ENCODE data around the gene ARHGAP19.
"Not testable (repeated sequence)": the region's sequence is repeated elsewhere in the genome, so short reads cannot be mapped to it uniquely, and the experiment has no call there.

Gene ARHGAP19

GRCh38 chr10:97279121-97279815 is 13.2 kb downstream of the ARHGAP19 start:
- DNase-seq (ENCODE audit: low spot score): no peak

GRCh38 chr10:97278491-97278989 is 13.9 kb downstream of the ARHGAP19 start:
- DNase-seq (ENCODE audit: low spot score): peak; percentile 63

DNA sequence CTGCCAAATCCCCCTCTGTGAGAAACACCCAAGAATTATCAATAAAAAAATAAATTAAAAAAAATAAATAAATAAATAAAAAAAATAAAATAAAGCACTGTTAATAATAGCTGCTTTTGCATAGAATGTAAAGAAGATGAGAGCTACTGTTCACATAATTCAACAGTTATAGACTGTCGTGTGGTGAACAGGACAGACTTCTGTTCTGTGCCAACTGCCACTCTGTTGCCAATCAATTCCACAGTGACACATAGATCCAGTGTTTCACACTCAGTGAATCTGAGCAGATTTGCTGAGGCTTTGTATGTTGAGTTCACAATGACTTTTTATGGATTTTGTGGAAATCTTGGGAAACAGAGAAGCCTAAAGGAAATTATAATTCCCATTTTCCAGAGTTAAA is 14.9 kb downstream of the ARHGAP19 start:
- no peak for DNase-seq (ENCODE audit: low spot score)

- DNase-seq (ENCODE audit: low spot score): no peak
These were observed 17.6 kb downstream of the ARHGAP19 start for GRCh38 chr10:97274828-97275227.

GRCh38 chr10:97273700-97274099 is 18.7 kb downstream of the ARHGAP19 start:
- DNase-seq (ENCODE audit: low spot score): no peak

DNA sequence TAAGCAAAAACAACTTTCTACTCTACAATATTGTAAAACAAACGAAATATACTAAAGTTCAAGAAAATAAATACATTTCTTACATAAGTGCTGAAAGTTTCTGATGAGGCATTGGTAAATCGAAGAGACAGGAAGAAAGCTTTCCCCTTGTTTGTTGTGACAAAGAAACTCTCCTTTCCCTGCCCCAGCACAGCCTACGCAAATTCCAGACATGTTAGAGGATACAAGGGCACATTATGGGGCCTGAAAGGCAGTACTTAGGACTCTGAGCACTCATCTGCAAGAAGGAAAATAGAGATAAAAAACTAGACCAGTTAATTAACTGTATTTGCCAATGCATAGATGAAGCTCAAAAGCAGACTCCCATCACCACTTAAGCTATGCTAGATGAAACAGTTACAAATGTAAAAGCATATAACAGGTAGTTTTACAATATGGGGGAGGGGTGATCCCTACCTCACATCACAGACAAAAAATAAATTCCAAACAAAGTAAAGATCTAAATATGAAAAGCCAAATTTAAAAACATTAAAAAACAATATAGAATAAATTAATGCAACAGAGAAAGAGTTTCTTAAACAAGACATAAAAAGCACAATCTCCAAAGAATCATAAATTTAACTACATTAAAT is 21.8 kb downstream of the ARHGAP19 start:
- DNase-seq (ENCODE audit: low spot score): no peak

- DNase-seq (ENCODE audit: low spot score): no peak
These were observed 24.8 kb downstream of the ARHGAP19 start for GRCh38 chr10:97267671-97268070.

GRCh38 chr10:97265095-97265494 is 27.3 kb downstream of the ARHGAP19 start:
- not testable (repeated sequence) for DNase-seq (ENCODE audit: low spot score)

- no peak for DNase-seq (ENCODE audit: low spot score)
These were observed 28.5 kb downstream of the ARHGAP19 start for GRCh38 chr10:97263971-97264370.

- DNase-seq (ENCODE audit: low spot score): no peak
These were observed 30.8 kb downstream of the ARHGAP19 start for GRCh38 chr10:97261656-97262055.

DNA sequence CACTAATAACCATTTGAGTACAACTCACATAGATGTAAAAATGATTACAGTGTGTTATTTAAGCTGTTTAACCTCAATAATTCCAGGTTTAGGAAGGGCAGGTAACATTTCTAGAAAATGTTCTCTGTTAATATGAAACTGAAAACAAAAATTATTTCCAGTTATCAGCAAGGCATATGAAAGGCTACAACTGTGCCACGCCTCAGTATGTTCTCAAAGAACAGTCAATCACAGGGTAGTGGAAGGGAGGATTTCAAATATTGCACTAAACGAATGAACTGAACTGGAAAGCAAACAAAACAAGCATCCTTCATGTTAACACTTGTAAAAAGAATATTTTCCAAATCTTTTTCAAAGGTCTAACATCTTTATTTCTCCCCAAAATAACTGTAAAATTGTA is 31.3 kb downstream of the ARHGAP19 start:
- no peak for DNase-seq (ENCODE audit: low spot score)

- no peak for DNase-seq (ENCODE audit: low spot score)
These were observed 33.3 kb downstream of the ARHGAP19 start for GRCh38 chr10:97259119-97259518.

DNA sequence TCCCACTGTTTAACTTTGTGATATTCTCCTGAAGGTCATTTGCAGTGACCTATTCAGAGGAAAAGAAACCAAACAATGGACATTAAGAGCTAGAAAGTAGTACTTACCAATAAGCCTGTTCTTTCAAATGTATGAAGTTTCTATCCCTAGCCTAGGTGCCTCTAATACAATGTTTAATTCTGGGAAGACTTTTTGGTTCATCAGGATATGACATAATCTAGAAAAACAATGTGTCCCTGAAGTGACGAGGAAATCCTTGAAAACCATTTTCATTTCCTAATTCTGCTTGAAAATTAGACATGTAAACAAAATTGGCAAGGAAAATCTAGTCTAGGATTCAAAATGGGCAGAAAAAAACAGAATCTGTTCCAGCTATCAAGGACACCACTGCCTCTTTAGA is 36.1 kb downstream of the ARHGAP19 start:
- no peak for DNase-seq (ENCODE audit: low spot score)

GRCh38 chr10:97255512-97256293 is 36.7 kb downstream of the ARHGAP19 start:
- no peak for DNase-seq (ENCODE audit: low spot score)

- no peak for DNase-seq (ENCODE audit: low spot score)
These were observed 37.7 kb downstream of the ARHGAP19 start for GRCh38 chr10:97254694-97255093.

- no peak for DNase-seq (ENCODE audit: low spot score)
These were observed 41.5 kb downstream of the ARHGAP19 start for GRCh38 chr10:97250952-97251351.

GRCh38 chr10:97243836-97244235 is 48.6 kb downstream of the ARHGAP19 start:
- no peak for DNase-seq (ENCODE audit: low spot score)

DNA sequence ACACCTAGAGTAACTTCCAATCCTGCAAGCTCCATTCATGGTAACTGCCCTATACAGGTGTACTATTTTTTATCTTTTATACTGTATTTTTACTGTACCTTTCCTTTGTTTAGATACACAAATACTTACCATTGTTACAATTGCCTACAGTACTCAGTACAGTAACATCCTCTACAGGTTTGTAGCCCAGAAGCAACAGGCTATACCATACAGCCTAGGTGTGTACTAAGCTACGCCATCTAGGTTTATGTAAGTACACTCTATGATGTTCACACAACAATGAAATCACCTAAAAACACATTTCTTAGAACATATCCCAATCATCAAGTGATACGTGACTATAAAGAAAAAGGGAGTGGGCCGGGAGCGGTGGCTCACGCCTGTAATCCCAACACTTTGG is 53.6 kb downstream of the ARHGAP19 start:
- DNase-seq (ENCODE audit: low spot score): no peak

DNA sequence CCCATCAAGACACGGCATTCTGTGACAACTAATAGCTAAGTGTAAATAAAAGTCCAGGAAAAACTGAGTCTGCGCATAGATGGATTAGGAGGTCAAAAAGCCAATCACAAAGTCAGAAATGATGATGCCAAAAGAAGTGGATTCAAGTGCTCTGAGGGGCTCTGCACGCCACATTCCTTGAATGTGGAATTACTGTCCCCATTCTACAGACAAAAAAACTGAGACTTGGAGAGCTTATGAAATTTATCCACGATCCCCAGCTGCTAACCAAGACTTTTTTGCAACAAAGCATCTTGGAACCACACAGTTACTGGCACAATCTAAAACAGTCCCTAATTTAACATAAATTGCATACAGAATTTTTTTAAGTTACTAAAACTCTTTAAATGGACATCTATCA is 57.1 kb downstream of the ARHGAP19 start:
- no peak for DNase-seq (ENCODE audit: low spot score)

- DNase-seq (ENCODE audit: low spot score): peak; percentile 30
These were observed 58.0 kb downstream of the ARHGAP19 start for GRCh38 chr10:97234400-97234799.

DNA sequence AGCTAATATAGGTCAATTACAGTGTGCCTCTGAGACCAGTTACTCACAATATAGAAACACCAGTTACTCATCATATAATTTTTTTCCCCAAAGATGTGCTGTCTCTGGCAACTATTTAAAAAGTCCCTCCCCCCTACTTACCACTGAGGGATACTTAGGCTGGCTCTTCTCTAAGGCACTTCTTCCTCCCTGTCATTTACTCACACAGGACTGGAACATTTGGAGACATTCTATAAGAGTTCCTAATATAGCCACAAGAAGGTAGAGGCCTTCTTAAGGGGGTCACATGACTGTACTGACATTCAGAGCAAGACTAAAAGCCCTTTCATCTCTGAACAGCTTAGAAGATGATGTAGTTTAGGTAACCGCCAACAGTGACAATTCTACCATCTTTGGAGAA is 62.3 kb downstream of the ARHGAP19 start:
- DNase-seq (ENCODE audit: low spot score): no peak

GRCh38 chr10:97229322-97230015 is 63.0 kb downstream of the ARHGAP19 start:
- DNase-seq (ENCODE audit: low spot score): no peak

Data from hematopoietic multipotent progenitor cell treated with erythropoietin and hydrocortisone succinate and interleukin-3 and kit ligand, for 17 days (in vitro differentiated cells).